Measurements from ENCODE around the gene PCDH9. TPM values are rescaled to one million over a fixed set of nuclear protein-coding genes. Genes with fewer than 3 reads are reported as not detected.

The PCDH9 gene
- total RNA-seq, 4 donors from 2014 or later, result 0.37 to 2.4 (median 1.5) TPM

DNA sequence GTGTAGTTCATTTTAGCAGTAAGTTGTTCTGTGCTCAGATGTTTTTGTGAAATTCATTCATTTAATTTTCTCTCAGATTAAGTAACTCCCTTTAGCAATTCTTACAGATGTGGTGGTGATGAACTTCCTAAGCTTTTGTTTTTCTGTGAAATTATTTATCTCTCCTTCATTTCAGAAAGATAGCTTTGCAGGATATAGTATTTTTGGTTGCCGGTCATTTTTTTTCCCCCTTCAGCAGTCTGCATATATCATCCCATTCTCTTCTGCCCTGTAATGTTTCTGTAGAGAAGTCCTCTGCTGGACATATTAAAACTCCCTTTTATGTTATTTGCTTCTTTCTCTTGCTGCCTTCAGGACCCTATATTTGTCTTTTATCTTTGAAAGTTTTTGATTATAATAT, 470.2 kb downstream of the PCDH9 start:
- in situ Hi-C loops (cut with MboI; ENCODE audit: low pct_ligation_motif_present in 1 of 4, low pct_unique_long_range_greater_than_20kb in 1 of 4, low sequenced_read_pairs in 3 of 4), result no loop called here
- Histone ChIP-seq H3K4me1 (no peaks in the 10 kb centered on the region), H3K27me3 (no peaks in the 10 kb centered on the region), H3K9me3 (peaks cover 6 to 17% of the 10 kb centered on the region in 2 donors), H3K27ac (no peak overlapping the region), H3K36me3 (no peaks in the 10 kb centered on the region), H3K4me3 (no peak overlapping the region)
- no peak for TF ChIP-seq POLR2A (IDR thresholded peaks at IDR 0.05)
- TF ChIP-seq POLR2AphosphoS5 (IDR thresholded peaks at IDR 0.05), result no peak
- TF ChIP-seq, protein P1, sequence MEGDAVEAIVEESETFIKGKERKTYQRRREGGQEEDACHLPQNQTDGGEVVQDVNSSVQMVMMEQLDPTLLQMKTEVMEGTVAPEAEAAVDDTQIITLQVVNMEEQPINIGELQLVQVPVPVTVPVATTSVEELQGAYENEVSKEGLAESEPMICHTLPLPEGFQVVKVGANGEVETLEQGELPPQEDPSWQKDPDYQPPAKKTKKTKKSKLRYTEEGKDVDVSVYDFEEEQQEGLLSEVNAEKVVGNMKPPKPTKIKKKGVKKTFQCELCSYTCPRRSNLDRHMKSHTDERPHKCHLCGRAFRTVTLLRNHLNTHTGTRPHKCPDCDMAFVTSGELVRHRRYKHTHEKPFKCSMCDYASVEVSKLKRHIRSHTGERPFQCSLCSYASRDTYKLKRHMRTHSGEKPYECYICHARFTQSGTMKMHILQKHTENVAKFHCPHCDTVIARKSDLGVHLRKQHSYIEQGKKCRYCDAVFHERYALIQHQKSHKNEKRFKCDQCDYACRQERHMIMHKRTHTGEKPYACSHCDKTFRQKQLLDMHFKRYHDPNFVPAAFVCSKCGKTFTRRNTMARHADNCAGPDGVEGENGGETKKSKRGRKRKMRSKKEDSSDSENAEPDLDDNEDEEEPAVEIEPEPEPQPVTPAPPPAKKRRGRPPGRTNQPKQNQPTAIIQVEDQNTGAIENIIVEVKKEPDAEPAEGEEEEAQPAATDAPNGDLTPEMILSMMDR (IDR thresholded peaks at IDR 0.05), result no peak
- TF ChIP-seq EP300 (IDR thresholded peaks at IDR 0.05; ENCODE audit: low read depth), result no peak
- intact Hi-C loops (cut with DNase I; ENCODE audit: low total_unique reads), result no loop called here
- WGBS, 2 donors (ENCODE audit: low coverage in 1 of 2), result 97 to 100% methylated on average over 1 of the region's 1 CpG
- DNase-seq, result no peak

DNA sequence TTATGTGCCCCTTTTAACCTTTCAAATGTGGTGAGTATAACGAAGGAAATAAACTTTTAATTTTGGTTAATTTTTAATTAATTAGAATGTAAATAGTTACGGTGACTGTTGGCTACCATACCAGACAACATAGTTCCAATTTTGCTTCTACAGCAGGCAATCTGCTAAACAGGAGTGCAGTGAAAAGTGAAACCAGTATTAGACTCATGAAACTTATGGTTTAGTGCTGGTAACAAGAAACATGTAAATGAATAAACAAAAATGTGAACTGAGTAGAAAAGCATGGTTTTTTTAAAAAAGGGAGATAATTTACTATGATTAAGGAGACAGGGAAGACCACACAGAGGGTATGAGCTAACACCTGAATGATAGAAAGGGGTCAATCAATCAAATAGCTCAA, 478.4 kb downstream of the PCDH9 start:
- Histone ChIP-seq H3K4me1 (no peaks in the 10 kb centered on the region), H3K27ac (no peak overlapping the region), H3K36me3 (no peaks in the 10 kb centered on the region), H3K4me3 (no peak overlapping the region), H3K27me3 (no peaks in the 10 kb centered on the region), H3K9me3 (no peaks in the 10 kb centered on the region)
- no peak for DNase-seq
- intact Hi-C loops (cut with DNase I; ENCODE audit: low total_unique reads), result no loop called here
- TF ChIP-seq POLR2AphosphoS5 (IDR thresholded peaks at IDR 0.05) (no peak), EP300 (IDR thresholded peaks at IDR 0.05; ENCODE audit: low read depth) (no peak), POLR2A (IDR thresholded peaks at IDR 0.05) (no peak)
- TF ChIP-seq, protein P1 (IDR thresholded peaks at IDR 0.05), result no peak
- in situ Hi-C loops (cut with MboI; ENCODE audit: low pct_ligation_motif_present in 1 of 4, low pct_unique_long_range_greater_than_20kb in 1 of 4, low sequenced_read_pairs in 3 of 4), result no loop called here
- 53 to 76% methylated on average over 2 of the region's 2 CpGs for WGBS, 2 donors (ENCODE audit: low coverage in 1 of 2)

DNA sequence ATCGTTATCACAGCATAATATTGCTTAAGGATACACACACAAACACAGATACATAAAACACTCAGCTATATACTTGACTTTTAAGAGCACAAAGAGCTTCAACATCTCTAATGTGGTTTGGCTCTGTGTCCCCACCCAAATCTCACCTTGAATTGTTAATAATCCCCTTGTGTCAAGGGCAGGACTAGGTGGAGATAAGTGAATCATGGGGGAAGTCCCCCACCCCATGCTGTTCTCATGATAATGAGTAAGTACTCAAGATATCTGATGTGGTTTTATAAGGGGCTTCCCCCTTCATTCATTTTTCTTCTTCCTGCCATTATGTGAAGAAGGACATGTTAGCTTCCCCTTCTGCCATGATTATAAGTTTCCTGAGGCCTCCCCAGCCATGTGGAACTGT, 481.4 kb downstream of the PCDH9 start:
- Histone ChIP-seq H3K36me3 (no peaks in the 10 kb centered on the region), H3K27me3 (no peaks in the 10 kb centered on the region), H3K4me3 (no peak overlapping the region), H3K9me3 (no peaks in the 10 kb centered on the region), H3K27ac (no peak overlapping the region), H3K4me1 (no peaks in the 10 kb centered on the region)
- TF ChIP-seq, protein P1 (IDR thresholded peaks at IDR 0.05), result no peak
- TF ChIP-seq POLR2A (IDR thresholded peaks at IDR 0.05), result no peak
- TF ChIP-seq POLR2AphosphoS5 (IDR thresholded peaks at IDR 0.05), result no peak
- no peak for TF ChIP-seq EP300 (IDR thresholded peaks at IDR 0.05; ENCODE audit: low read depth)
- in situ Hi-C loops (cut with MboI; ENCODE audit: low pct_ligation_motif_present in 1 of 4, low pct_unique_long_range_greater_than_20kb in 1 of 4, low sequenced_read_pairs in 3 of 4) (no loop called here), intact Hi-C loops (cut with DNase I; ENCODE audit: low total_unique reads) (no loop called here)
- DNase-seq, result no peak
- WGBS, 2 donors (ENCODE audit: low coverage in 1 of 2), result 41 to 63% methylated on average over 1 of the region's 1 CpG

DNA sequence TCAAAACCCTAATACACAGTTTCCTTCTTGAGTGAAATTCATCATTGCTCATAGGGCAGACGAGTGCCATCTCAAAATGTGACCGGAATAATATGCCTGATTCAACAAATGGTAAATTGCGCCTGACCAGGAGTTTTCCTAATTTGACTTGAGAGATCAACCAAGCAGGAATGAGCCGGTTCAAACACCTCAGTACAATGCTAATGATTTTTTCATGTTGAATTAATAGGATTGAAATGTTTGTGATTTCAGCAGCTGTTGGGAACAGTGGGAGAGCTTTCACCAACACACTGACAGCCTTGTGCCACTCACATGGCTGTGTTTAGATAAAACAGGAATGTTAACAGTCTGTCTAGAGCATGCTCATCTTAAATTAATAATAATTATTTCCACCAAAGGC, 484.8 kb downstream of the PCDH9 start:
- Histone ChIP-seq H3K27ac (no peak overlapping the region), H3K9me3 (no peaks in the 10 kb centered on the region), H3K36me3 (no peaks in the 10 kb centered on the region), H3K4me3 (no peak overlapping the region), H3K27me3 (no peaks in the 10 kb centered on the region), H3K4me1 (no peaks in the 10 kb centered on the region)
- WGBS, 2 donors (ENCODE audit: low coverage in 1 of 2), result 80 to 83% methylated on average over 2 to 4 of the region's 4 CpGs
- no peak for DNase-seq
- in situ Hi-C loops (cut with MboI; ENCODE audit: low pct_ligation_motif_present in 1 of 4, low pct_unique_long_range_greater_than_20kb in 1 of 4, low sequenced_read_pairs in 3 of 4) (no loop called here), intact Hi-C loops (cut with DNase I; ENCODE audit: low total_unique reads) (no loop called here)
- no peak for TF ChIP-seq EP300 (IDR thresholded peaks at IDR 0.05; ENCODE audit: low read depth)
- TF ChIP-seq, protein P1 (IDR thresholded peaks at IDR 0.05), result no peak
- no peak for TF ChIP-seq POLR2AphosphoS5 (IDR thresholded peaks at IDR 0.05)
- no peak for TF ChIP-seq POLR2A (IDR thresholded peaks at IDR 0.05)
